ENCODE data around the gene KIDINS220.

KIDINS220 gene

GRCh38 chr2:8752385-8752784 is 85.0 kb downstream of the KIDINS220 start:
- Histone ChIP-seq H3K9me3 (no peaks in the 10 kb centered on the region), H3K36me3 (peaks cover 8% of the 10 kb centered on the region), H3K27me3 (no peaks in the 10 kb centered on the region), H3K4me1 (peaks cover 8% of the 10 kb centered on the region; the same call in 1 of the 2 replicates), H3K4me3 (ENCODE audit: low read depth, low read length) (no peak overlapping the region)
- no peak for TF ChIP-seq CTCF (IDR thresholded peaks at IDR 0.05; ENCODE audit: low read depth, low read length)
- no peak for DNase-seq

DNA sequence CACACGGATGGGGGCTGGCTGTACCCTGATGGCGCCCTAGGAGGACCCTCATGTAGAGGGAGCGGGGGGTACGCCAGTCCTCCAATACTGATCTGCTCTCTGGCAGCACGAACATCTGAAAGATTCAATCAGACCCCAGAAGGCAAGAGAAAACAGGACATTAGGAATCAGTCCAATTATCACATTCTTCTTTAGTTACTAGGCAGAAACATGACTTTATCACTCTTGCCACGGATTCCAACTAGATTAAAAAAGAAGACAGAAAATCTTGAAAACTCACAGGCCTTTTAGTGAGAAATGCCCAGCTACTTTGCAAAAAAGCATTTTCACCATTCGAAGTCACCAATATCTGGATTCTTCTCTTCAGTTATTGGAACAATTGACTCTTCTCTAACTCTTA is 87.2 kb downstream of the KIDINS220 start:
- no peak overlapping the region for H3K4me3 ChIP-seq (ENCODE audit: low read depth, low read length)
- H3K9me3 ChIP-seq: no peaks in the 10 kb centered on the region
- no peak for DNase-seq
- no peak for TF ChIP-seq CTCF (IDR thresholded peaks at IDR 0.05; ENCODE audit: low read depth, low read length)
- H3K36me3 ChIP-seq: no peaks in the 10 kb centered on the region
- no peaks in the 10 kb centered on the region for H3K27me3 ChIP-seq
- peaks cover 8% of the 10 kb centered on the region; the same call in 1 of the 2 replicates for H3K4me1 ChIP-seq

- H3K4me1 ChIP-seq: peaks cover 3% of the 10 kb centered on the region
- DNase-seq: no peak
- H3K4me3 ChIP-seq (ENCODE audit: low read depth, low read length): no peak overlapping the region
- no peaks in the 10 kb centered on the region for H3K9me3 ChIP-seq
- no peaks in the 10 kb centered on the region for H3K36me3 ChIP-seq
- H3K27me3 ChIP-seq: no peaks in the 10 kb centered on the region
- TF ChIP-seq CTCF (IDR thresholded peaks at IDR 0.05; ENCODE audit: low read depth, low read length): no peak
These were observed 94.2 kb downstream of the KIDINS220 start for GRCh38 chr2:8743261-8743660.

GRCh38 chr2:8740136-8740535 is 97.3 kb downstream of the KIDINS220 start:
- peaks cover 6% of the 10 kb centered on the region for H3K4me1 ChIP-seq
- no peaks in the 10 kb centered on the region for H3K27me3 ChIP-seq
- no peaks in the 10 kb centered on the region for H3K36me3 ChIP-seq
- no peak overlapping the region for H3K4me3 ChIP-seq (ENCODE audit: low read depth, low read length)
- no peak for TF ChIP-seq CTCF (IDR thresholded peaks at IDR 0.05; ENCODE audit: low read depth, low read length)
- H3K9me3 ChIP-seq: no peaks in the 10 kb centered on the region
- no peak for DNase-seq

GRCh38 chr2:8737571-8738175 is 99.7 kb downstream of the KIDINS220 start:
- Histone ChIP-seq H3K27me3 (no peaks in the 10 kb centered on the region), H3K36me3 (peaks cover 12% of the 10 kb centered on the region), H3K9me3 (no peaks in the 10 kb centered on the region), H3K4me1 (peaks cover 6% of the 10 kb centered on the region), H3K4me3 (ENCODE audit: low read depth, low read length) (no peak overlapping the region)
- no peak for TF ChIP-seq CTCF (IDR thresholded peaks at IDR 0.05; ENCODE audit: low read depth, low read length)
- no peak for DNase-seq

- Histone ChIP-seq H3K4me1 (no peaks in the 10 kb centered on the region; the same call in 1 of the 2 replicates), H3K9me3 (no peaks in the 10 kb centered on the region), H3K27me3 (no peaks in the 10 kb centered on the region), H3K4me3 (ENCODE audit: low read depth, low read length) (no peak overlapping the region), H3K36me3 (peaks cover 43% of the 10 kb centered on the region)
- no peak for TF ChIP-seq CTCF (IDR thresholded peaks at IDR 0.05; ENCODE audit: low read depth, low read length)
- DNase-seq: no peak
These were observed 104.8 kb downstream of the KIDINS220 start for GRCh38 chr2:8732601-8733000.

All from BE2C (cell line).